Measurements from ENCODE around the gene RND3.

The RND3 gene

DNA sequence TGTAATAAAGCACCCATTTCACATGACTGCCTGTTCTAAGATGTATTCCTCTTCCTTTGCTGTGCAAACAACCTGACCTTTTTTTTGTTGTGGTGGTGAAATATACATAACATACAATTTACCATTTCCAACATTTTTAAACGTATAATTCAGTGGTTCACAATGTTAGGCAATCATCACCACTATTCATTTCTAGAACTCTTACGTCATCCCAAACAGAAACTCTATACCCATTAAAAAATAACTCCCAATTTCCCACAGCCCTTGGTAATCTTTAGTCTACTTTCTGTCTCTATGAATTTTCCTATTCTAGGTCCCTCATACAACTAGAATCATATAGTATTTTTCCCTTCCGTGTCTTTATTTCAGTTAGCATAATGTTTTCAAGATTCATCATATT, 36.7 kb downstream of the RND3 start:
- TF ChIP-seq, protein P1, sequence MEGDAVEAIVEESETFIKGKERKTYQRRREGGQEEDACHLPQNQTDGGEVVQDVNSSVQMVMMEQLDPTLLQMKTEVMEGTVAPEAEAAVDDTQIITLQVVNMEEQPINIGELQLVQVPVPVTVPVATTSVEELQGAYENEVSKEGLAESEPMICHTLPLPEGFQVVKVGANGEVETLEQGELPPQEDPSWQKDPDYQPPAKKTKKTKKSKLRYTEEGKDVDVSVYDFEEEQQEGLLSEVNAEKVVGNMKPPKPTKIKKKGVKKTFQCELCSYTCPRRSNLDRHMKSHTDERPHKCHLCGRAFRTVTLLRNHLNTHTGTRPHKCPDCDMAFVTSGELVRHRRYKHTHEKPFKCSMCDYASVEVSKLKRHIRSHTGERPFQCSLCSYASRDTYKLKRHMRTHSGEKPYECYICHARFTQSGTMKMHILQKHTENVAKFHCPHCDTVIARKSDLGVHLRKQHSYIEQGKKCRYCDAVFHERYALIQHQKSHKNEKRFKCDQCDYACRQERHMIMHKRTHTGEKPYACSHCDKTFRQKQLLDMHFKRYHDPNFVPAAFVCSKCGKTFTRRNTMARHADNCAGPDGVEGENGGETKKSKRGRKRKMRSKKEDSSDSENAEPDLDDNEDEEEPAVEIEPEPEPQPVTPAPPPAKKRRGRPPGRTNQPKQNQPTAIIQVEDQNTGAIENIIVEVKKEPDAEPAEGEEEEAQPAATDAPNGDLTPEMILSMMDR (conservative IDR thresholded peaks at IDR 0.05), result no peak
- no peak for TF ChIP-seq ZFX (IDR thresholded peaks at IDR 0.05)
- H3K27ac ChIP-seq, result no peak overlapping the region

DNA sequence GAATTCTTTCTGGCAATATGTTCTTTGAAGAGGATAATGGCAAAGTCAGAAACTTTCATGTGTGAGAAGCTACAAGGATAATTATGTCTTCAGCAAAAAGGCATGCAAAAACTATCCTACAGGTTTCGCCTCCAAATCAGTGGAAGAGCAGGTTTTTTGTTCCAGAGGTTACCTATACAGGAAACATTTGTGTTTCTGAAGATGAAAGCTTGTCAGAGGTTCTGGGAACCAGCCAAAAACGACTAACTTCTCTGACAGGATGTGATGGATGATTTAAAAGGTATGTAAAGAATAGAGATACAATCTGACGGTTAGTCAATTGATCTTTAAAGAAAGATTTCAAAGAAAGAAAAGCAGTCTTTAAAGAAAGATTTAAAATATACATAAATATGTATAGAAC, 37.6 kb downstream of the RND3 start:
- TF ChIP-seq ZFX (IDR thresholded peaks at IDR 0.05), result no peak
- TF ChIP-seq, protein P1 (conservative IDR thresholded peaks at IDR 0.05), result no peak
- no peak overlapping the region for H3K27ac ChIP-seq

DNA sequence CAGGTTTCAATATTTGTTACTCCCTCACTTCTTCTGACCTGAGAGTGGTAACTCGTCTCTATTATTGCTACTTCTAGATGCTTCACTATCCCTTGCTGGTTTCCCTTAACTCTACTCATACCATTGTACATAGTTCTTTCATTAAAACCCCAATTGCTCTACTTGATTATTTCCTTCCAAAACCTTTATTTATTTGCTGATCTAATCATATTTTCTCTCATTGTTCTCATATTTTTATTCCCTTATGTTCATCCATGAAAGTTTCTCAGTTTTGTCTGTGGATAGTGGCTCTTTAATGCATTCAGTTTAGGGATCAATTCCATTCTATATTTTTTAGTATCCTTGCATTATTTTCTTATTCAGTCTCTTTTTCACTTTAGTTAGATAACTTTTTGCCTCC, 42.1 kb downstream of the RND3 start:
- TF ChIP-seq, protein P1 (conservative IDR thresholded peaks at IDR 0.05), result no peak
- no peak for TF ChIP-seq ZFX (IDR thresholded peaks at IDR 0.05)
- H3K27ac ChIP-seq, result no peak overlapping the region

DNA sequence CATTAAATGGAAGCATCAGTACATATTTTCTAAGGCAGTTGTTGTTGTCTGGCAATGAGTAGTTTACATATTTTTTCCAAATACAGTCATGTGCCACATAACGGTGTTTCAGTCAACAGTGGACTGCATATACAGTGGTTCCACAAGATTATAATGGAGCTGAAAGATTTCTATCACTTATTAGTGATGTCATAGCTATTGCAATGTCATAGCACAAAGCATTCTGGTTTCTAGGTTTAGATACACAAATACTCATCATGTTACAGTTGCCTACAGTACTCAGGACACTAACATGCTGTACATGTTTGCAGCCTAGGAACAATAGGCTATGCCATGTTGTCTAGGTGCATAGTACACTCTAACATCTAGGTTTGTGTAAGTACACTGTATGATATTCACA, 45.0 kb downstream of the RND3 start:
- no peak overlapping the region for H3K27ac ChIP-seq
- TF ChIP-seq ZFX (IDR thresholded peaks at IDR 0.05), result no peak
- TF ChIP-seq, protein P1 (conservative IDR thresholded peaks at IDR 0.05), result no peak

DNA sequence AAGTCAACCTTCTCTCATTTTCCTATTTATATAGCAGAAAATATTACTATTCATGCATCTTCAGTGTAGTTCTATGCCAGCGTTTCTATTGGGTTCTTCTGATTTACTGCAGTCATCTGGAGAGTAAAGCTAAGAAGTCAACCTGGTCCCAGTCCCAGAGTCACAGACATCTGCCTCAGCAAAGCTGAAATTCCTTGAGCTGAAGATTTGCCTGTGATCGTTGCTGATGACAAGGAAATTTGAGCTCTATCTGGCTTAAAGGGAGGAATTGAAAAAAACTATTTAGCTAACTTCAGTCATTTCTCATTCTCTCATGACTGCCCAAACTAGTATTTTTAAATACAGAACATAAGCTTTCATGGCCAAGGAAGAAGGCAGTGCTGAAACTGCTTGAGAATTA, 45.7 kb downstream of the RND3 start:
- TF ChIP-seq, protein P1 (conservative IDR thresholded peaks at IDR 0.05), result no peak
- TF ChIP-seq ZFX (IDR thresholded peaks at IDR 0.05), result no peak
- H3K27ac ChIP-seq, result no peak overlapping the region

DNA sequence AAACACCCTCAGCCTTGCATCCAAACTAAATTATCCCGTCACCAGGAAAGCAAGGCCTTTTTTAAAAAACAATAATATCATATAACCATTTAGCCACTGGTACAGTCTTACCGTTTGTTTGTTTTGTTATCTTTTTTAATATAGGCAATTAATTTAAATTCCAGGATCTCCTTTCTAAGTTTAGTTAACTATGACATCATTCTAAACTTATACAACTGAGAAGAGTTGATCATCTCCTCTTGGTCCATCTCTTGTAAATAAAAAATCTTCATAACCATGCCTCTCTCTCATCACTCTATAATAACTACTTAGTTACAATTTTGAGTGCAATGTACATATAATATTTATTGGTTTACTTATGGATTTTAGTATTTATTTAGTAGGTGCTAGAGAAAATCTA, 46.2 kb downstream of the RND3 start:
- no peak for TF ChIP-seq ZFX (IDR thresholded peaks at IDR 0.05)
- TF ChIP-seq, protein P1 (conservative IDR thresholded peaks at IDR 0.05), result no peak
- no peak overlapping the region for H3K27ac ChIP-seq

DNA sequence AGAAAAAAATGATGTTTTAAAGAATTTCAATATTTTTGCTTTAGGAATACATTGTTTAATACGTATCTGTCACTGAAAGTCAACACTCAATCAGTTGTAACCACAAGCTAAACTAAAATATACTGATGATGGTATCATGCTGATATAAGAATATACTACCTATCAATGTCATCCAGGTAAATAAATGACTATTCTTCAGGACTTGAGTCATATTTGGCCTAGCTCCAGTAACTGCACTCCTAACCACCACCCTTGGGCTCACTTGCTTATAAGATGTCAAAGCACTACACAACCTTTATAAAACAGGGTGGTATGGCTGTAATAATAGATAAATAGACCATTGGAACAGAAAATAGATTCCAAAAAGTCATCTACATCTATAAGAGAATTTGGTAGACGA, 48.8 kb downstream of the RND3 start:
- TF ChIP-seq ZFX (IDR thresholded peaks at IDR 0.05), result no peak
- H3K27ac ChIP-seq, result no peak overlapping the region

DNA sequence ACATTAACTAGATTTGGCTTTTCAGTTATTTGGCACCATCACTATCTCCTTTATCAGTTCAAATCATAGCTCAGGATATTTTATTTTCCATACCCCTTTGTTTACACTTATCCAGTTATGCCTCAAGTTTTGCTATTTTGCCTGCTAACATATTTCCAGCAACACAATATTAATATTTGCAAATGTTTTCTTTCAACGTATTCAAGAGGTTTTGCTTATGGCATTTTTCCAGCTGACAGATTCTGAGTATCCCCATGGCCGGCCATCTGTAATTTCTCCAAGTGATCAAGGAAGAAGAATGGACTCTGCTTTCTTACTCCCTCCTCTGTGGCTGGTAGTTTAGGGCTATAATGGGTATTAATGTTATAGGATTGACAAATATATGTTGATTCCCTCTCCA, 49.4 kb downstream of the RND3 start:
- no peak overlapping the region for H3K27ac ChIP-seq
- TF ChIP-seq, protein P1 (conservative IDR thresholded peaks at IDR 0.05), result no peak
- TF ChIP-seq ZFX (IDR thresholded peaks at IDR 0.05), result no peak
